Activated CD8-positive, alpha-beta memory T cell treated with anti-CD3 and anti-CD28 coated beads for 48 hours (primary cell): Measurements from ENCODE around the gene CLDN22.
"Not testable (repeated sequence)": the region's sequence is repeated elsewhere in the genome, so short reads cannot be mapped to it uniquely, and the experiment has no call there.

Source experiments
- DNase-seq, 3 experiments: peaks; one replicate each; pipeline ENCODE4 v3.0.0-alpha.2; 2020; ENCODE audit warnings: low read depth in 2 of 3, low spot score in 2 of 3

CLDN22 gene

GRCh38 chr4:183347566-183347965, 27.5 kb upstream of the CLDN22 start:
- no peak for DNase-seq

DNA sequence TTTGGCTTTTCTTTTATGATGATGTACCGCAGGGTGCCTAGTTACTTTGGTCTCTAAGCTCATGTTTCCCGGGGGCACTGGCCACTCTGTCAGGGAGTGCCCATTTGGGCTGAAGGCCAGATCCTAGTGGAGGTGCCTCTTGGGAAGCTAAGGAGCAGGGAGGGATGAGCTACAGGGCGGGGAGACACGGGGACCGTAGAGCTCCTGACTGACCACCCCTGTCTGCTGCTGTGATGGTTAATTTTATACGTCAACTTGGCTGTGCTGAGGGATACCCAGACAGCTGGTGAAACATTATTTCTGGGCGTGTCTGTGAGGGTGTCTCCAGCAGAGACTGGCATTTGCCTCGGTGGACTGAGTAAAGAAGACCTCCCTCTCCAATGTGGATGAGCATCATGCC, 27.1 kb upstream of the CLDN22 start:
- no peak for DNase-seq

- no peak for DNase-seq
Observed at GRCh38 chr4:183345261-183345660, 25.2 kb upstream of the CLDN22 start.

- no peak for DNase-seq
Observed at GRCh38 chr4:183344523-183345255, 24.6 kb upstream of the CLDN22 start.

- DNase-seq: no peak
Observed at GRCh38 chr4:183343730-183344129, 23.7 kb upstream of the CLDN22 start.

- DNase-seq: no peak
Observed at GRCh38 chr4:183342541-183343533, 22.8 kb upstream of the CLDN22 start.

DNA sequence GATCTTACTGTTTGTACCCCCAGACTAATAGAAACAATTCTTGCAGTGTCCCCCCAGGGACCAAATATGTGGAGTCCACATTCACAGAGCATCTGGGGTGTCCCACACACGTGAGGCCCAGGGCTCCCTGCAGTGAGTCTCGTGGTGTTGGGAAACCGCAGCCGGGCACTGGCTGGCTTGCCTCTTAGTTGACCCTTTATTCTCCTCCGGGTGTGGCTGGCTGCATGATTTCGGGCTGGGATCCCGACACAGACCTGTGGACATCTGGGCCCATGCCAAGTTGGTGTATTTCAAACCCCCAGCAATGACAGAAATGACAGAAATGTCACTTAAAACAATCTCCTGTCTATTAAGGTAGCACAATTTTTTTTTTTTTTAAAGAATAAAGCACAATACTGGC, 17.8 kb upstream of the CLDN22 start:
- DNase-seq: no peak

DNA sequence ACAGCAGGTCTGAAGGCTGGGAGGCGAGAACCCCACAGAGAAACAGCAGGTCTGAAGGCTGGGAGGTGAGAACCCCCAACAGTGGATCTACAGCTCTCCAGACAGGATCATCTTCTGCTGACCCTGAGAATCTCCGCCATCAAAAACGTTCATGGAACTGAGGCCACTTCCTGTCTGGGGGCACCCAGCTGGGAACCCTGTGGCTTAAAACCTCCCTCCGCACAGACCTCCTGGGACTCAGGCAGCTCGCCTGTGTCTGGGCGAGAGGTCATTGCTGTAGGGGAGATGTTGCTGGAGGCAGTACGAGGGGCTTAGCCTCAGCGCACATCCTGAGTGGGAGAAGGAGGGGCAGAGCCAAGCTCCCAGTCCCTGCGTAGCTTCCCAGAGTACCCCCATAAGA, 17.3 kb upstream of the CLDN22 start:
- no peak for DNase-seq

GRCh38 chr4:183335369-183335940, 15.4 kb upstream of the CLDN22 start:
- DNase-seq: no peak

DNA sequence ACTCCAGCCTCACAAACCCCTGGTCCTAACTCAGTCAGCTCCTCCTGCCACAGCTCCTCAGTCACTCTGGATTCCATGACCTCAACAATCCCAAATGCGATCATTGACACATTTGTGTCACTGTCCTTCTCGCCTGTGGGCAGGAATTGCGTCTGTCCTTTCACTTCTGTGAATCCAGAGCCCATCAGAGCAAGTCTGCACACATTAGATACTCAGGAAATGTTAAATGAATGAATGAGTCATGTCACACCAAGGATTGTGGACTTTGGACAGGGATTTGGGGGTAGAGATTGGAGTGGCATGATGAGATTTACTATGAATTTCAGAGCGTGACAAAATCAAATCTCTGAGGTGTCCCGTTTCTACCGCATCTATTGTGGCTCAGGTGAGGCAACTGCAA, 13.9 kb upstream of the CLDN22 start:
- no peak for DNase-seq

DNA sequence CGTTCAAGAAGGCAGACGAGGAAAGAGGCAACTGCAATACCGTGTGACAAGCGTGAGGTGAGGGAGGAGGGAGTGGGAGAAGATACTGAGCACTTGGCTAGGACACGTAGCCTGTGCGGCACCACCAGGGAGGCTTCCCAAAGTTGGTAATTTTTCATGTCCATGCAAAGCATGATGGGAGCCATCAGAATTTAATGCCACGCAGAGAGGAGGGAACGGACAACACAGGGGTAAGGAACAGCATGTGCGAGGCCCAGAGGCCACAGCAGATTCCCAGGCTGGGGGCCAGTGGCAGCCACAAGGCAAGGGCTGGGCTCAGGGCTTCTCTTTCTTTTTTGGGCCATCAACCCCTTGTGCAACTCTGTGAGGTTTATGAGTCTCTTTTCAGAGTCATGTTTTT, 13.1 kb upstream of the CLDN22 start:
- DNase-seq: no peak

GRCh38 chr4:183332447-183332846, 12.4 kb upstream of the CLDN22 start:
- DNase-seq: no peak

GRCh38 chr4:183330841-183331240, 10.8 kb upstream of the CLDN22 start:
- DNase-seq: no peak

DNA sequence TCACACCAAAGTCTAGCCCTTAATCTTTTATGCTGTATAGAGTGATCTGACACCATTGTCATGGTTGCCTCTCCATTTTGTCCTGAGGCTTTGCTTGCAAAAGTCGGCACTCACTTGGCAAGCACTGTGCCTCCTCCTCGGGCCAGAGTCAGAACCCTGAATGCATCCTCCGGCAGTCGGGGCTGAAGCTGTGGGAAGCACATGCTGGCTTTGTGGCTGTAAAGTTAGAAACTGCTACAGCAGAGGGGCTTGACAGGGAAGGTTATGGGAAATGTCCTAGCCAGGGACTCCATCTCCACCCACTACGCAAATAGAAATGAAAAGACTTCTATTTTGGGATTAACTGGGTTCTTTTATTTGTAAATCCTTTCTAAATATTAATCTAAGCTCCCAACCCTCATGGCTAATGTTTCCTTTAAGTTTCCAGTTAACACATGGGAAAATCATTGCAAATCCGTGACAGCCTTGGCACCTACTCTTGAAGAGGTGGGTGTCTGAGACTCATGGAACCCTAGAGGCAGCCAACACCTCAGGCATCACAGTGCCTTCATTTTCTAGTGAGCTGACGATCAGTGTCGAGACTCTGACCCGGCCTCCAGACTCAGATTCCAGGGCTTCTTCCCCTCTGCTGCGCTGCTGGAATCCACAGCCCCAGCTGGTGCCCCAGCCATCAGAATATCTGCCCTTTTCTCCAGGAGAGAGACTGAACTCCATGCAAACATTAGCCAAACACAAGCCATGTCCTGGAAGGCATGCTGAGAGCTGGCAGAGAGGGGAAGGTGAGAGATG, 10.1 kb upstream of the CLDN22 start:
- no peak for DNase-seq

DNA sequence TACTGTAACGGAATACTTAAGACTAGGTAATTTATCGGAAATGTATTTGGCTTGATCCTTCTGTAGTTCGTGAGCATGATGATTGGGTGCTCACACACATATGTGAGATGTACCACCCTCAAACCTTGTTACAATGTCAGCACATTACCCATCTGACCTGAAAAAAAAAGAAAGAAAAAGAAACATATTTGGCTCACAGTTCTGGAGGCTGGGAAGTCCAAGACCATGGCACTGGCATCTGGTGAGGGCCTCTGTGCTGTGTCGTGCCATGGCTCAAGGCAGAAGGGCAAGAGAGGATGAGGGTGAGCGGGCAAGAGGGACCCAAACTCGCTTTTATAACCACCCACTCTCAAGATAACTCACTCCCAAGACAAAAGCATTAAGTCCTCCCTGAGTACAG, 9.2 kb upstream of the CLDN22 start:
- DNase-seq: no peak

GRCh38 chr4:183328832-183329231, 8.8 kb upstream of the CLDN22 start:
- DNase-seq: no peak

- no peak for DNase-seq
Observed at GRCh38 chr4:183327827-183328226, 7.8 kb upstream of the CLDN22 start.

DNA sequence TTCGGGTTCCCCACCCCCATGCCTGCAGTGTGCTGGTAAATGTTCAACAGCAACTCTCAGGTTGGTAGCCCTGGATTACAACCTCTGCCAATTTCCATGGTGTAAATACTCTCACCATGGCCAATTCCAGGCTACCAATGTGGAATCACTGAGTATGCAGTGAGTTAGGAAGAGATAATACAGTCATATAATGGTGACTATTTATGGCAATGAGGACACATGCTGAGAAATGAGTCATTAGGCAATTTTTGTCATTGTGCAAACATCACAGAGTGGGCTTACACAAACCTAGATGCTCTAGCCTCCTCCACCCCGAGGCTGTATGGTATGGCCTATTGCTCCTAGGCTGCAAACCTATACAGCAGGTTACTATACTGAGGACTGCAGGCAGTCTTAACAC, 6.8 kb upstream of the CLDN22 start:
- DNase-seq: no peak

DNA sequence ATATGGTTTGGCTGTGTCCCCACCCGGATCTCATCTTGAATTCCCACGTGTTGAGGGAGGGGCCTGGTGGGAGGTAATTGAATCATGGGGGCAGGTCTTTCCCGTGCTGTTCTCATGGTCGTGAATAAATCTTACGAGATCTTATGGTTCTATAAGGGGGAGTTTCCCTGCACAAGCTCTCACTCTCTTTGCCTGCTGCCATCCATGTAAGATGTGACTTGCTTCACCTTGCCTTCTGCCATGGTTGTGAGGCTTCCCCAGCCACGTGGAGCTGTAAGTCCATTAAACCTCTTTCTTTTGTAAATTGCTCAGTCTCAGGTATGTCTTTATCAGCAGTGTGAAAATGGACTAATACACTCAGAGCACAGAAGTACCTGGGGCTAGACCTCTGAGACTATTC, 6.3 kb upstream of the CLDN22 start:
- DNase-seq: not testable (repeated sequence)

DNA sequence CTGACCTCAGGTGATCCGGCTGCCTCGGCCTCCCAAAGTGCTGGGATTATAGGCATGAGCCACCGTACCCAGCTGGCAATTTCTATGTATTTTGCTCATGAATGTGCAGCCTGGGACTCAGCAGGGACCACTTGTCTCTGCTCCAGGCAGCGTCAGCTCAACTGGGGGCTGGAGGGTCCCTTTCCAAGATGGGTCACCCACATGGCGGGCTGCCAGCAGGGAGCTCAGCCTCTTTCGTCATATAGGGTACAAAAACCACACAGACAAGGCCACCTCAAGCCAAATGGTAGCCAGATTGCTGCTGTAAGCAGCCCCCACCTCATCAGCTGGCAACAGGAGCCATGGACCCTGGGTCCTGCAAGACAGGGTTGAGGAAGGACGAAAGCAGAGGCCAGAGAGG, 4.5 kb upstream of the CLDN22 start:
- DNase-seq: no peak

GRCh38 chr4:183324056-183324455, 4.0 kb upstream of the CLDN22 start:
- DNase-seq: not testable (repeated sequence)
